ENCODE results near the gene FAM53B.

- TF ChIP-seq CTCF (IDR thresholded peaks at IDR 0.05) (no peak), POLR2A (IDR thresholded peaks at IDR 0.05) (no peak)
These were observed 80.3 kb downstream of the FAM53B start for GRCh38 chr10:124663766-124664360.

All from tibial nerve (tissue), 3 donors.